ENCODE measurements around the gene IGF2R.
"Not testable (repeated sequence)": the region's sequence is repeated elsewhere in the genome, so short reads cannot be mapped to it uniquely, and the experiment has no call there.

Gene IGF2R

GRCh38 chr6:160108077-160108476 is 139.2 kb downstream of the IGF2R start:
- Histone ChIP-seq H3K4me3 (ENCODE audit: low read length) (no peak overlapping the region), H3K4me1 (ENCODE audit: control insufficient read depth, insufficient read depth, low read length) (peaks cover 3% of the 10 kb centered on the region), H3K36me3 (ENCODE audit: control insufficient read depth, insufficient read depth, low read length) (peaks cover 7% of the 10 kb centered on the region), H3K9ac (ENCODE audit: low read length) (no peak overlapping the region), H3K9me3 (ENCODE audit: control insufficient read depth, low read length) (no peaks in the 10 kb centered on the region), H3K27me3 (ENCODE audit: control insufficient read depth, insufficient read depth, low read length) (no peaks in the 10 kb centered on the region)

- H3K36me3 ChIP-seq (ENCODE audit: control insufficient read depth, insufficient read depth, low read length): no peaks in the 10 kb centered on the region
- no peaks in the 10 kb centered on the region for H3K9me3 ChIP-seq (ENCODE audit: control insufficient read depth, low read length)
- no peaks in the 10 kb centered on the region for H3K27me3 ChIP-seq (ENCODE audit: control insufficient read depth, insufficient read depth, low read length)
- H3K4me3 ChIP-seq (ENCODE audit: low read length): no peak overlapping the region
- H3K4me1 ChIP-seq (ENCODE audit: control insufficient read depth, insufficient read depth, low read length): peaks cover 3% of the 10 kb centered on the region
- no peak overlapping the region for H3K9ac ChIP-seq (ENCODE audit: low read length)
Measured at GRCh38 chr6:160110586-160111123, 141.8 kb downstream of the IGF2R start.

- Histone ChIP-seq H3K4me3 (ENCODE audit: low read length) (no peak overlapping the region), H3K27me3 (ENCODE audit: control insufficient read depth, insufficient read depth, low read length) (no peaks in the 10 kb centered on the region), H3K36me3 (ENCODE audit: control insufficient read depth, insufficient read depth, low read length) (no peaks in the 10 kb centered on the region), H3K9me3 (ENCODE audit: control insufficient read depth, low read length) (no peaks in the 10 kb centered on the region), H3K4me1 (ENCODE audit: control insufficient read depth, insufficient read depth, low read length) (peaks cover 3% of the 10 kb centered on the region), H3K9ac (ENCODE audit: low read length) (no peak overlapping the region)
Measured at GRCh38 chr6:160111806-160112205, 142.9 kb downstream of the IGF2R start.

GRCh38 chr6:160112628-160113299 is 143.9 kb downstream of the IGF2R start:
- Histone ChIP-seq H3K27me3 (ENCODE audit: control insufficient read depth, insufficient read depth, low read length) (no peaks in the 10 kb centered on the region), H3K36me3 (ENCODE audit: control insufficient read depth, insufficient read depth, low read length) (no peaks in the 10 kb centered on the region), H3K9ac (ENCODE audit: low read length) (no peak overlapping the region), H3K4me3 (ENCODE audit: low read length) (no peak overlapping the region), H3K9me3 (ENCODE audit: control insufficient read depth, low read length) (no peaks in the 10 kb centered on the region), H3K4me1 (ENCODE audit: control insufficient read depth, insufficient read depth, low read length) (peaks cover 3% of the 10 kb centered on the region)

- H3K4me1 ChIP-seq (ENCODE audit: control insufficient read depth, insufficient read depth, low read length); H3K27me3 ChIP-seq (ENCODE audit: control insufficient read depth, insufficient read depth, low read length); H3K4me3 ChIP-seq (ENCODE audit: low read length); H3K9me3 ChIP-seq (ENCODE audit: control insufficient read depth, low read length); H3K36me3 ChIP-seq (ENCODE audit: control insufficient read depth, insufficient read depth, low read length); H3K9ac ChIP-seq (ENCODE audit: low read length): not testable (repeated sequence)
Measured at GRCh38 chr6:160114536-160114935, 145.7 kb downstream of the IGF2R start.

- Histone ChIP-seq H3K4me1 (ENCODE audit: control insufficient read depth, insufficient read depth, low read length) (no peaks in the 10 kb centered on the region), H3K9me3 (ENCODE audit: control insufficient read depth, low read length) (no peaks in the 10 kb centered on the region), H3K9ac (ENCODE audit: low read length) (no peak overlapping the region), H3K36me3 (ENCODE audit: control insufficient read depth, insufficient read depth, low read length) (no peaks in the 10 kb centered on the region), H3K4me3 (ENCODE audit: low read length) (no peak overlapping the region), H3K27me3 (ENCODE audit: control insufficient read depth, insufficient read depth, low read length) (no peaks in the 10 kb centered on the region)
Measured at GRCh38 chr6:160115421-160115820, 146.5 kb downstream of the IGF2R start.

GRCh38 chr6:160116411-160116810 is 147.5 kb downstream of the IGF2R start:
- Histone ChIP-seq H3K27me3 (ENCODE audit: control insufficient read depth, insufficient read depth, low read length) (no peaks in the 10 kb centered on the region), H3K9ac (ENCODE audit: low read length) (no peak overlapping the region), H3K4me1 (ENCODE audit: control insufficient read depth, insufficient read depth, low read length) (no peaks in the 10 kb centered on the region), H3K9me3 (ENCODE audit: control insufficient read depth, low read length) (no peaks in the 10 kb centered on the region), H3K36me3 (ENCODE audit: control insufficient read depth, insufficient read depth, low read length) (no peaks in the 10 kb centered on the region), H3K4me3 (ENCODE audit: low read length) (no peak overlapping the region)

- no peaks in the 10 kb centered on the region for H3K36me3 ChIP-seq (ENCODE audit: control insufficient read depth, insufficient read depth, low read length)
Measured at GRCh38 chr6:160117137-160117536, 148.3 kb downstream of the IGF2R start.

GRCh38 chr6:160118620-160119229 is 149.8 kb downstream of the IGF2R start:
- Histone ChIP-seq H3K9me3 (ENCODE audit: control insufficient read depth, low read length) (no peaks in the 10 kb centered on the region), H3K27me3 (ENCODE audit: control insufficient read depth, insufficient read depth, low read length) (no peaks in the 10 kb centered on the region), H3K9ac (ENCODE audit: low read length) (no peak overlapping the region), H3K36me3 (ENCODE audit: control insufficient read depth, insufficient read depth, low read length) (no peaks in the 10 kb centered on the region), H3K4me3 (ENCODE audit: low read length) (no peak overlapping the region), H3K4me1 (ENCODE audit: control insufficient read depth, insufficient read depth, low read length) (no peaks in the 10 kb centered on the region)

More at GRCh38 chr6:160117137-160117536, 148.3 kb downstream of the IGF2R start:
- Histone ChIP-seq H3K27me3 (ENCODE audit: control insufficient read depth, insufficient read depth, low read length) (no peaks in the 10 kb centered on the region), H3K9ac (ENCODE audit: low read length) (no peak overlapping the region), H3K4me3 (ENCODE audit: low read length) (no peak overlapping the region), H3K9me3 (ENCODE audit: control insufficient read depth, low read length) (no peaks in the 10 kb centered on the region), H3K4me1 (ENCODE audit: control insufficient read depth, insufficient read depth, low read length) (no peaks in the 10 kb centered on the region)

- Histone ChIP-seq H3K4me1 (ENCODE audit: control insufficient read depth, insufficient read depth, low read length) (no peaks in the 10 kb centered on the region), H3K4me3 (ENCODE audit: low read length) (no peak overlapping the region), H3K36me3 (ENCODE audit: control insufficient read depth, insufficient read depth, low read length) (no peaks in the 10 kb centered on the region), H3K27me3 (ENCODE audit: control insufficient read depth, insufficient read depth, low read length) (no peaks in the 10 kb centered on the region), H3K9ac (ENCODE audit: low read length) (no peak overlapping the region), H3K9me3 (ENCODE audit: control insufficient read depth, low read length) (no peaks in the 10 kb centered on the region)
Measured at GRCh38 chr6:160120087-160120486, 151.2 kb downstream of the IGF2R start.

GRCh38 chr6:160121558-160121957 is 152.7 kb downstream of the IGF2R start, which contains the start of gene SLC22A1:
TSS of gene SLC22A1 (plus strand) at chr6:160121815. CDS start at chr6:160121936, 121 bp downstream.
- H3K9ac ChIP-seq (ENCODE audit: low read length): no peak within 1 kb of the TSS
- H3K4me1 ChIP-seq (ENCODE audit: control insufficient read depth, insufficient read depth, low read length): no peaks in the 10 kb centered on the region
- H3K4me3 ChIP-seq (ENCODE audit: low read length): no peak within 1 kb of the TSS
- no peaks in the 10 kb centered on the region for H3K27me3 ChIP-seq (ENCODE audit: control insufficient read depth, insufficient read depth, low read length)
- H3K36me3 ChIP-seq (ENCODE audit: control insufficient read depth, insufficient read depth, low read length): no peaks in the 10 kb centered on the region
- no peaks in the 10 kb centered on the region for H3K9me3 ChIP-seq (ENCODE audit: control insufficient read depth, low read length)

- no peak overlapping the region for H3K9ac ChIP-seq (ENCODE audit: low read length)
- no peaks in the 10 kb centered on the region for H3K9me3 ChIP-seq (ENCODE audit: control insufficient read depth, low read length)
- H3K4me3 ChIP-seq (ENCODE audit: low read length): no peak overlapping the region
- H3K4me1 ChIP-seq (ENCODE audit: control insufficient read depth, insufficient read depth, low read length): no peaks in the 10 kb centered on the region
- H3K36me3 ChIP-seq (ENCODE audit: control insufficient read depth, insufficient read depth, low read length): no peaks in the 10 kb centered on the region
- H3K27me3 ChIP-seq (ENCODE audit: control insufficient read depth, insufficient read depth, low read length): no peaks in the 10 kb centered on the region
Measured at GRCh38 chr6:160121981-160122380, 153.1 kb downstream of the IGF2R start.

All from mucosa of stomach (tissue), 1 donor.